K562 (cell line): ENCODE measurements around the gene CLDN7. TPM values are rescaled to one million over a fixed set of nuclear protein-coding genes. Genes with fewer than 3 reads are reported as not detected.

ENCODE experiments used
- NUFIP1 ChIP-seq: fragments of 450-650 bp; IDR thresholded peaks from 2 replicates; pipeline ENCODE4 v1.6.1; 2018; ENCODE audit not compliant: partially characterized antibody
- SIN3A ChIP-seq, 2 experiments: fragments of 150-350 bp in 1 of 2; IDR thresholded peaks; 2 replicates each; pipeline ENCODE4 v1.6.1; 2011 to 2016; ENCODE audit warnings: borderline replicate concordance in 2 of 2, low read depth in 2 of 2, low read length in 2 of 2, mild to moderate bottlenecking in 2 of 2, moderate library complexity in 2 of 2; ENCODE audit not compliant: control insufficient read depth in 1 of 2
- TBP ChIP-seq: optimal IDR thresholded peaks from 2 replicates; pipeline ENCODE3; 2011; ENCODE audit warnings: low read depth, low read length, improper control_type of control experiment
- U2AF1 ChIP-seq: fragments of 200-400 bp; formaldehyde crosslinking; optimal IDR thresholded peaks from 2 replicates; pipeline ENCODE3; 2017; ENCODE audit warnings: mild to moderate bottlenecking, low read depth, low read length, moderate library complexity
- ZBTB49 ChIP-seq: sonication (generic); formaldehyde crosslinking; IDR thresholded peaks from 2 replicates; pipeline ENCODE4 v1.8.0; 2022; ENCODE audit warnings: missing genetic modification reagents, mild to moderate bottlenecking, borderline replicate concordance
- ZNF408 ChIP-seq: fragments of 250-450 bp; sonication (Bioruptor Pico); IDR thresholded peaks from 2 replicates; pipeline ENCODE4 v1.4.0; 2020; ENCODE audit warnings: low read depth, mild to moderate bottlenecking, moderate library complexity
- ZNF444 ChIP-seq: fragments of 250-450 bp; sonication (Bioruptor Pico); IDR thresholded peaks from 2 replicates; pipeline ENCODE4 v1.4.0; 2020; ENCODE audit warnings: mild to moderate bottlenecking, moderate library complexity
- ZNF511 ChIP-seq: sonication (generic); formaldehyde crosslinking; IDR thresholded peaks from 2 replicates; pipeline ENCODE4 v1.8.0; 2022; ENCODE audit warnings: mild to moderate bottlenecking, missing genetic modification reagents
- ZNF830 ChIP-seq: fragments of 250-450 bp; sonication (Bioruptor Pico); IDR thresholded peaks from 2 replicates; pipeline ENCODE4 v1.5.0; 2021; ENCODE audit warnings: mild to moderate bottlenecking
- polyA plus RNA-seq, 8 experiments: library from polyadenylated mRNA; depleted of rRNA in 4 of 8; stranded (reverse) in 5 of 8; unstranded in 3 of 8; fragments of >200 nt; fragmentation: Nextera tagmentation in 2 of 8; fragmentation: Illumina TruSeq in 1 of 8; extraction: Ambion mirVana in 2 of 8; extraction: Trizol in 1 of 8; gene quantifications; 2 replicates each; pipeline versions ENCODE4 v1.2.1 to v1.2.3, GENCODE V29; 2011 to 2014; ENCODE audit warnings: inconsistent platforms in 1 of 8, missing spikeins in 1 of 8
- total RNA-seq, 7 experiments: library from RNA; depleted of rRNA in 6 of 7; stranded (reverse); fragments of >200 nt in 6 of 7; fragmentation: Illumina TruSeq in 2 of 7; extraction: Trizol in 2 of 7; gene quantifications; 2 replicates each; pipeline versions ENCODE4 v1.2.1 to v1.2.3, GENCODE V29; 2011 to 2021; ENCODE audit warnings: low replicate concordance in 1 of 7
- TF ChIP-seq, protein P1 (sequence below), 2 experiments: fragments of 450-650 bp; formaldehyde crosslinking in 1 of 2; IDR thresholded peaks; 2 replicates each; pipeline versions ENCODE4 v1.4.0 to v1.6.1; 2014 to 2020; ENCODE audit warnings: mild to moderate bottlenecking in 2 of 2, borderline replicate concordance in 1 of 2, low read depth in 1 of 2
- TF ChIP-seq, protein P2 (sequence below): fragments of 450-650 bp; IDR thresholded peaks from 2 replicates; pipeline ENCODE4 v1.6.1; 2016; ENCODE audit warnings: low read depth, mild to moderate bottlenecking, moderate library complexity

The CLDN7 gene
- total and polyA plus RNA-seq, 9 of the 15 experiments (the other 6 are each of a cell fraction or from before 2014, with no cell fraction given) = 2.2 to 14.5 (median 7.6) TPM

- TF ChIP-seq ZNF408 (CRISPR knock-in tag) = no peak
- TF ChIP-seq, protein P1, sequence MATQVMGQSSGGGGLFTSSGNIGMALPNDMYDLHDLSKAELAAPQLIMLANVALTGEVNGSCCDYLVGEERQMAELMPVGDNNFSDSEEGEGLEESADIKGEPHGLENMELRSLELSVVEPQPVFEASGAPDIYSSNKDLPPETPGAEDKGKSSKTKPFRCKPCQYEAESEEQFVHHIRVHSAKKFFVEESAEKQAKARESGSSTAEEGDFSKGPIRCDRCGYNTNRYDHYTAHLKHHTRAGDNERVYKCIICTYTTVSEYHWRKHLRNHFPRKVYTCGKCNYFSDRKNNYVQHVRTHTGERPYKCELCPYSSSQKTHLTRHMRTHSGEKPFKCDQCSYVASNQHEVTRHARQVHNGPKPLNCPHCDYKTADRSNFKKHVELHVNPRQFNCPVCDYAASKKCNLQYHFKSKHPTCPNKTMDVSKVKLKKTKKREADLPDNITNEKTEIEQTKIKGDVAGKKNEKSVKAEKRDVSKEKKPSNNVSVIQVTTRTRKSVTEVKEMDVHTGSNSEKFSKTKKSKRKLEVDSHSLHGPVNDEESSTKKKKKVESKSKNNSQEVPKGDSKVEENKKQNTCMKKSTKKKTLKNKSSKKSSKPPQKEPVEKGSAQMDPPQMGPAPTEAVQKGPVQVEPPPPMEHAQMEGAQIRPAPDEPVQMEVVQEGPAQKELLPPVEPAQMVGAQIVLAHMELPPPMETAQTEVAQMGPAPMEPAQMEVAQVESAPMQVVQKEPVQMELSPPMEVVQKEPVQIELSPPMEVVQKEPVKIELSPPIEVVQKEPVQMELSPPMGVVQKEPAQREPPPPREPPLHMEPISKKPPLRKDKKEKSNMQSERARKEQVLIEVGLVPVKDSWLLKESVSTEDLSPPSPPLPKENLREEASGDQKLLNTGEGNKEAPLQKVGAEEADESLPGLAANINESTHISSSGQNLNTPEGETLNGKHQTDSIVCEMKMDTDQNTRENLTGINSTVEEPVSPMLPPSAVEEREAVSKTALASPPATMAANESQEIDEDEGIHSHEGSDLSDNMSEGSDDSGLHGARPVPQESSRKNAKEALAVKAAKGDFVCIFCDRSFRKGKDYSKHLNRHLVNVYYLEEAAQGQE (IDR thresholded peaks at IDR 0.05; ENCODE audit: borderline replicate concordance) = no peak
- TF ChIP-seq, protein P1 (CRISPR knock-in tag; IDR thresholded peaks at IDR 0.05; ENCODE audit: low read depth) = no peak
- peak; percentile 35 for TF ChIP-seq TBP
- TF ChIP-seq ZNF511 (CRISPR knock-in tag) = no peak
- TF ChIP-seq, protein P2, sequence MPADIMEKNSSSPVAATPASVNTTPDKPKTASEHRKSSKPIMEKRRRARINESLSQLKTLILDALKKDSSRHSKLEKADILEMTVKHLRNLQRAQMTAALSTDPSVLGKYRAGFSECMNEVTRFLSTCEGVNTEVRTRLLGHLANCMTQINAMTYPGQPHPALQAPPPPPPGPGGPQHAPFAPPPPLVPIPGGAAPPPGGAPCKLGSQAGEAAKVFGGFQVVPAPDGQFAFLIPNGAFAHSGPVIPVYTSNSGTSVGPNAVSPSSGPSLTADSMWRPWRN = 0 out of 2 replicates have a peak, but pooled peaks have one; percentile 8
- no peak for TF ChIP-seq ZNF444 (CRISPR knock-in tag)
- peak; percentile 80; a peak in 2 of 4 replicates for TF ChIP-seq SIN3A (IDR thresholded peaks at IDR 0.05; ENCODE audit: borderline replicate concordance in 2 of 2, control insufficient read depth in 1 of 2, low read depth in 2 of 2, low read length in 2 of 2)
- TF ChIP-seq ZNF830 (CRISPR knock-in tag) = no peak
- no peak for TF ChIP-seq NUFIP1
- TF ChIP-seq ZBTB49 (CRISPR knock-in tag) = no peak
- TF ChIP-seq U2AF1 = no peak
Observed at GRCh38 chr17:7281074-7281952, 19.0 kb upstream of the CLDN7 start, which contains the start of gene SLC2A4 (continued).
